Calu3 (cell line): ENCODE results near the gene SPTBN1. TPM values are rescaled to one million over a fixed set of nuclear protein-coding genes. Genes with fewer than 3 reads are reported as not detected.

ENCODE experiments used
- BruUV-seq: library from RNA; stranded (reverse); fragments of 400-500 nt; replicated peaks from 2 replicates; lab custom pipeline; 2021; lab: Mats Ljungman, UMichigan
- CTCF ChIA-PET: fragments of 300-600 bp; sonication (Branson Sonifier 250); formaldehyde crosslinking; loops from one replicate; lab custom pipeline; 2022; ENCODE audit warnings: antibody characterized with exemption; lab: Charles Lee
- DNase-seq: peaks from one replicate; pipeline ENCODE4 v3.0.0; 2022
- H3K27ac Mint-ChIP-seq: one replicate; pipeline ENCODE4 v1.8.0; 2022; ENCODE audit warnings: mixed read lengths; ENCODE audit not compliant: unreplicated experiment
- H3K27me3 Mint-ChIP-seq: one replicate; pipeline ENCODE4 v1.8.0; 2022; ENCODE audit warnings: mixed read lengths; ENCODE audit not compliant: unreplicated experiment
- H3K36me3 Mint-ChIP-seq: one replicate; pipeline ENCODE4 v1.8.0; 2022; ENCODE audit warnings: mild to moderate bottlenecking, moderate library complexity, mixed read lengths; ENCODE audit not compliant: insufficient read depth, unreplicated experiment
- H3K4me1 Mint-ChIP-seq: one replicate; pipeline ENCODE4 v1.8.0; 2022; ENCODE audit warnings: mild to moderate bottlenecking, low read depth, mixed read lengths; ENCODE audit not compliant: unreplicated experiment
- H3K4me3 Mint-ChIP-seq: one replicate; pipeline ENCODE4 v1.8.0; 2022; ENCODE audit warnings: mild to moderate bottlenecking, low read depth, moderate library complexity, mixed read lengths; ENCODE audit not compliant: unreplicated experiment
- H3K9me3 Mint-ChIP-seq: one replicate; pipeline ENCODE4 v1.8.0; 2022; ENCODE audit warnings: low read depth, mixed read lengths; ENCODE audit not compliant: unreplicated experiment
- CTCF ChIP-seq: fragments of 200-600 bp; IDR thresholded peaks from one replicate; pipeline ENCODE4 v1.8.0; 2022; ENCODE audit warnings: antibody characterized with exemption; ENCODE audit not compliant: unreplicated experiment
- intact Hi-C: fragments of 100-400 bp; cut with micrococcal nuclease; formaldehyde crosslinking; loops from one replicate; pipeline ENCODE4 v1.10.0; 2022; ENCODE audit not compliant: unreplicated experiment
- total RNA-seq: library from RNA; stranded (reverse); gene quantifications from 2 replicates; pipeline ENCODE4 v1.2.3, GENCODE V29; 2022

SPTBN1 gene
- total RNA-seq, 1 experiment from 2014 or later, result 611 TPM

- TF ChIP-seq CTCF, result no peak
- no peak overlapping the region for H3K27ac Mint-ChIP-seq
- no TSS peak for BruUV-seq
- intact Hi-C loops, result no loop called here
- no peak overlapping the region for H3K4me3 Mint-ChIP-seq
- no peak for DNase-seq
- peaks cover 40% of the 10 kb centered on the region for H3K4me1 Mint-ChIP-seq
- CTCF ChIA-PET, result no interaction called here
- H3K36me3 Mint-ChIP-seq, result peaks cover 46% of the 10 kb centered on the region
- no peaks in the 10 kb centered on the region for H3K27me3 Mint-ChIP-seq
- H3K9me3 Mint-ChIP-seq, result no peaks in the 10 kb centered on the region
Observed at GRCh38 chr2:54676656-54677055, 220.5 kb downstream of the SPTBN1 start.

- Mint-ChIP-seq H3K4me1 (peaks cover 34% of the 10 kb centered on the region), H3K27me3 (no peaks in the 10 kb centered on the region), H3K9me3 (no peaks in the 10 kb centered on the region), H3K36me3 (peaks cover 35% of the 10 kb centered on the region), H3K27ac (no peak overlapping the region), H3K4me3 (no peak overlapping the region)
- DNase-seq, result no peak
- CTCF ChIA-PET, result no interaction called here
- intact Hi-C loops, result no loop called here
- no TSS peak for BruUV-seq
- TF ChIP-seq CTCF, result no peak
Observed at GRCh38 chr2:54677476-54678265, 221.5 kb downstream of the SPTBN1 start.

GRCh38 chr2:54678719-54679118 is 222.6 kb downstream of the SPTBN1 start:
- CTCF ChIA-PET, result no interaction called here
- no peak for TF ChIP-seq CTCF
- no TSS peak for BruUV-seq
- no peak for DNase-seq
- no peaks in the 10 kb centered on the region for H3K9me3 Mint-ChIP-seq
- no peak overlapping the region for H3K27ac Mint-ChIP-seq
- no peak overlapping the region for H3K4me3 Mint-ChIP-seq
- intact Hi-C loops, result no loop called here
- no peaks in the 10 kb centered on the region for H3K27me3 Mint-ChIP-seq
- peaks cover 25% of the 10 kb centered on the region for H3K36me3 Mint-ChIP-seq
- H3K4me1 Mint-ChIP-seq, result peaks cover 24% of the 10 kb centered on the region

- no TSS peak for BruUV-seq
- no peak for DNase-seq
- intact Hi-C loops, result no loop called here
- Mint-ChIP-seq H3K27ac (no peak overlapping the region), H3K9me3 (no peaks in the 10 kb centered on the region), H3K4me3 (no peak overlapping the region), H3K36me3 (peaks cover 7% of the 10 kb centered on the region), H3K4me1 (peaks cover 15% of the 10 kb centered on the region), H3K27me3 (no peaks in the 10 kb centered on the region)
- CTCF ChIA-PET, result interaction anchor here (0.7 to 1.1 kb wide), 3 partner anchors 24 to 328 kb away, joined by 3 to 8 read pairs (median 4); no protein-coding TSS in a partner anchor
- TF ChIP-seq CTCF, result no peak
Observed at GRCh38 chr2:54680397-54681041, 224.4 kb downstream of the SPTBN1 start.
